ENCODE data around the gene MUC20.

Gene MUC20

GRCh38 chr3:195752066-195752465 lies 31.3 kb downstream of the MUC20 start:
- no peak overlapping the region for H3K4me3 ChIP-seq (ENCODE audit: low read depth, low read length)
- TF ChIP-seq CTCF (IDR thresholded peaks at IDR 0.05; ENCODE audit: low read depth, low read length) = no peak

GRCh38 chr3:195752546-195753331 lies 32.0 kb downstream of the MUC20 start:
- TF ChIP-seq CTCF (IDR thresholded peaks at IDR 0.05; ENCODE audit: low read depth, low read length) = no peak

GRCh38 chr3:195753581-195753980 lies 32.8 kb downstream of the MUC20 start:
- no peak for TF ChIP-seq CTCF (IDR thresholded peaks at IDR 0.05; ENCODE audit: low read depth, low read length)
- no peak overlapping the region for H3K4me3 ChIP-seq (ENCODE audit: low read depth, low read length)

More at GRCh38 chr3:195752546-195753331, 32.0 kb downstream of the MUC20 start:
- no peak overlapping the region for H3K4me3 ChIP-seq (ENCODE audit: low read depth, low read length)

- no peak overlapping the region for H3K4me3 ChIP-seq (ENCODE audit: low read depth, low read length)
- TF ChIP-seq CTCF (IDR thresholded peaks at IDR 0.05; ENCODE audit: low read depth, low read length) = no peak
Observed at GRCh38 chr3:195754141-195754540, 33.4 kb downstream of the MUC20 start.

GRCh38 chr3:195754906-195755305 lies 34.1 kb downstream of the MUC20 start:
- no peak overlapping the region for H3K4me3 ChIP-seq (ENCODE audit: low read depth, low read length)
- TF ChIP-seq CTCF (IDR thresholded peaks at IDR 0.05; ENCODE audit: low read depth, low read length) = no peak

GRCh38 chr3:195755391-195755790 lies 34.6 kb downstream of the MUC20 start:
- no peak for TF ChIP-seq CTCF (IDR thresholded peaks at IDR 0.05; ENCODE audit: low read depth, low read length)

GRCh38 chr3:195755791-195756676 lies 35.3 kb downstream of the MUC20 start:
- no peak for TF ChIP-seq CTCF (IDR thresholded peaks at IDR 0.05; ENCODE audit: low read depth, low read length)
- no peak overlapping the region for H3K4me3 ChIP-seq (ENCODE audit: low read depth, low read length)

More at GRCh38 chr3:195755391-195755790, 34.6 kb downstream of the MUC20 start:
- no peak overlapping the region for H3K4me3 ChIP-seq (ENCODE audit: low read depth, low read length)

Data from WI38 (cell line).